HCT116 (cell line): ENCODE data around the gene LRIG3. TPM values are rescaled to one million over a fixed set of nuclear protein-coding genes. Genes with fewer than 3 reads are reported as not detected.

Experiments
- ATAC-seq: fragments of 200-7000 bp; cut with Tn5 transposase; 2 replicates; pipeline ENCODE4 v1.9.1; 2020; ENCODE audit warnings: mild to moderate bottlenecking, moderate library complexity
- BruUV-seq: library from RNA; stranded (reverse); fragments of 400-500 nt; replicated peaks from 2 replicates; lab custom pipeline; 2021; lab: Mats Ljungman, UMichigan
- CTCF ChIA-PET: fragments of 300-600 bp; sonication (Branson Sonifier 250); formaldehyde crosslinking; loops from one replicate; lab custom pipeline; 2021; ENCODE audit warnings: antibody characterized with exemption; lab: Charles Lee
- POLR2A ChIA-PET: fragments of 300-600, 350-600 bp; sonication (Branson Sonifier 250); formaldehyde crosslinking; loops from one replicate; lab custom pipeline; 2021; ENCODE audit warnings: antibody characterized with exemption; lab: Charles Lee
- RAD21 ChIA-PET, 2 experiments: fragments of 300-600 bp; sonication (Branson Sonifier 250); formaldehyde crosslinking; loops; one replicate each; lab custom pipeline; 2023; ENCODE audit warnings: low total read pairs in 2 of 2; ENCODE audit not compliant: uncharacterized antibody in 2 of 2, unreplicated experiment in 2 of 2, low non-redundant PET in 1 of 2; lab: Charles Lee
- DNase-seq: peaks from one replicate; pipeline ENCODE4 v3.0.0-alpha.2; 2010; ENCODE audit warnings: low read depth, low spot score
- H2AFZ ChIP-seq: fragments of 200-600 bp; shearing (Covaris generic), sonication (generic); 2 replicates; pipeline ENCODE4 v1.6.1; 2017; ENCODE audit warnings: low read depth, mixed run types, mixed read lengths, antibody characterized with exemption, low read length; ENCODE audit not compliant: poor library complexity, severe bottlenecking
- H3K27ac ChIP-seq: 2 replicates; pipeline ENCODE4 v1.5.1; 2012; ENCODE audit warnings: low read depth, low read length
- H3K27me3 ChIP-seq: fragments of 200-600 bp; sonication (generic); 2 replicates; pipeline ENCODE4 v1.6.1; 2016; ENCODE audit warnings: mixed run types, low read length, mixed read lengths; ENCODE audit not compliant: insufficient read depth
- H3K36me3 ChIP-seq, 2 experiments: fragments of 200-500 bp in 1 of 2; fragments of 200-600 bp in 1 of 2; sonication (Bioruptor generic) in 1 of 2; sonication (generic) in 1 of 2; 2 replicates each; pipeline versions ENCODE4 v1.5.1 to v1.6.1; 2014 to 2016; ENCODE audit warnings: low read length in 2 of 2, inconsistent platforms in 1 of 2, mixed read lengths in 1 of 2, mixed run types in 1 of 2; ENCODE audit not compliant: insufficient read depth in 2 of 2, control insufficient read depth in 1 of 2
- H3K4me1 ChIP-seq, 2 experiments: fragments of 200-600 bp in 1 of 2; sonication (generic) in 1 of 2; 2 replicates each; pipeline versions ENCODE4 v1.5.1 to v1.6.1; 2012 to 2017; ENCODE audit warnings: low read length in 2 of 2, inconsistent platforms in 1 of 2, mild to moderate bottlenecking in 1 of 2, mixed read lengths in 1 of 2, mixed run types in 1 of 2, moderate library complexity in 1 of 2; ENCODE audit not compliant: insufficient read depth in 2 of 2, control insufficient read depth in 1 of 2
- H3K4me2 ChIP-seq: fragments of 200-600 bp; sonication (generic); 2 replicates; pipeline ENCODE4 v1.6.1; 2017; ENCODE audit warnings: mixed run types, low read length, mixed read lengths
- H3K4me3 ChIP-seq, 2 experiments: fragments of 200-600 bp in 1 of 2; sonication (generic) in 1 of 2; replicated peaks in 1 of 2; 2 replicates each; pipeline ENCODE4 v1.5.1; 2011 to 2016; ENCODE audit warnings: low read length in 2 of 2, control low read depth in 1 of 2, low read depth in 1 of 2, mild to moderate bottlenecking in 1 of 2, mixed read lengths in 1 of 2, mixed run types in 1 of 2
- H3K79me2 ChIP-seq: fragments of 200-600 bp; sonication (generic); 2 replicates; pipeline ENCODE4 v1.6.1; 2017; ENCODE audit warnings: mild to moderate bottlenecking, mixed run types, low read length, moderate library complexity, mixed read lengths; ENCODE audit not compliant: insufficient read depth
- H3K9ac ChIP-seq: fragments of 200-600 bp; sonication (generic); 2 replicates; pipeline ENCODE4 v1.6.1; 2016; ENCODE audit warnings: low read length, mixed read lengths
- H3K9me2 ChIP-seq: fragments of 200-600 bp; sonication (generic), shearing (Covaris generic); 2 replicates; pipeline ENCODE4 v1.6.1; 2017; ENCODE audit warnings: mixed run types, mild to moderate bottlenecking, moderate library complexity; ENCODE audit not compliant: insufficient read depth
- H3K9me3 ChIP-seq, 2 experiments: fragments of 200-500 bp in 1 of 2; fragments of 200-600 bp in 1 of 2; sonication (Bioruptor generic) in 1 of 2; sonication (generic) in 1 of 2; 2 replicates each; pipeline ENCODE4 v1.6.1; 2014 to 2017; ENCODE audit warnings: low read length in 2 of 2, mixed read lengths in 2 of 2, inconsistent platforms in 1 of 2, low read depth in 1 of 2, mild to moderate bottlenecking in 1 of 2, mixed run types in 1 of 2, moderate library complexity in 1 of 2; ENCODE audit not compliant: control insufficient read depth in 1 of 2, insufficient read depth in 1 of 2
- H4K20me1 ChIP-seq: fragments of 200-600 bp; sonication (generic), shearing (Covaris generic); 2 replicates; pipeline ENCODE4 v1.6.1; 2017; ENCODE audit warnings: mixed run types, mild to moderate bottlenecking, moderate library complexity; ENCODE audit not compliant: insufficient read depth
- ATF3 ChIP-seq: IDR thresholded peaks from 2 replicates; pipeline ENCODE4 v1.6.1; 2012
- CBX3 ChIP-seq: IDR thresholded peaks from 2 replicates; pipeline ENCODE4 v1.6.1; 2012; ENCODE audit warnings: low read depth
- CEBPB ChIP-seq: IDR thresholded peaks from 2 replicates; pipeline ENCODE4 v1.6.1; 2012; ENCODE audit warnings: low read depth
- CTCF ChIP-seq, 3 experiments: fragments of 200-600 bp in 1 of 3; sonication (generic) in 1 of 3; IDR thresholded peaks in 2 of 3; conservative IDR thresholded peaks in 1 of 3; 2 replicates each; pipeline ENCODE4 v1.5.1; 2012 to 2017; ENCODE audit warnings: low read depth in 2 of 3, low read length in 2 of 3, antibody characterized with exemption in 1 of 3, borderline replicate concordance in 1 of 3, control low read depth in 1 of 3, mild to moderate bottlenecking in 1 of 3, mixed read lengths in 1 of 3, mixed run types in 1 of 3, moderate library complexity in 1 of 3; ENCODE audit not compliant: insufficient read depth in 1 of 3
- EGR1 ChIP-seq: IDR thresholded peaks from 2 replicates; pipeline ENCODE4 v1.6.1; 2012; ENCODE audit warnings: low read depth
- EZH2 ChIP-seq: fragments of 200-600 bp; sonication (generic); IDR thresholded peaks from 2 replicates; pipeline ENCODE4 v1.6.1; 2017; ENCODE audit warnings: antibody characterized with exemption, mixed run types
- EZH2phosphoT487 ChIP-seq: fragments of 200-600 bp; IDR thresholded peaks from 2 replicates; pipeline ENCODE4 v1.6.1; 2018; ENCODE audit warnings: antibody characterized with exemption, borderline replicate concordance
- FOSL1 ChIP-seq: IDR thresholded peaks from 2 replicates; pipeline ENCODE4 v1.6.1; 2012; ENCODE audit warnings: low read depth
- JUND ChIP-seq: IDR thresholded peaks from 2 replicates; pipeline ENCODE4 v1.6.1; 2012
- MAX ChIP-seq: IDR thresholded peaks from 2 replicates; pipeline ENCODE4 v1.6.1; 2012
- POLR2A ChIP-seq: IDR thresholded peaks from 2 replicates; pipeline ENCODE4 v1.7.0; 2011; ENCODE audit warnings: borderline replicate concordance; ENCODE audit not compliant: insufficient read depth, insufficient read length; ENCODE audit errors: extremely low read depth
- POLR2AphosphoS5 ChIP-seq: IDR thresholded peaks from 2 replicates; pipeline ENCODE4 v1.6.1; 2011; ENCODE audit warnings: mild to moderate bottlenecking, low read depth, low read length, moderate library complexity
- RAD21 ChIP-seq: IDR thresholded peaks from 2 replicates; pipeline ENCODE4 v1.6.1; 2012; ENCODE audit warnings: low read depth, mild to moderate bottlenecking
- REST ChIP-seq: IDR thresholded peaks from 2 replicates; pipeline ENCODE4 v1.6.1; 2012; ENCODE audit warnings: low read depth
- SP1 ChIP-seq: IDR thresholded peaks from 2 replicates; pipeline ENCODE4 v1.6.1; 2012; ENCODE audit warnings: low read depth
- SRF ChIP-seq: IDR thresholded peaks from 2 replicates; pipeline ENCODE4 v1.6.1; 2012; ENCODE audit warnings: low read depth
- TCF7L2 ChIP-seq: IDR thresholded peaks from 2 replicates; pipeline ENCODE4 v1.7.0; 2011; ENCODE audit warnings: borderline replicate concordance, inconsistent platforms; ENCODE audit not compliant: insufficient read depth, insufficient read length; ENCODE audit errors: extremely low read depth
- YY1 ChIP-seq: IDR thresholded peaks from 2 replicates; pipeline ENCODE4 v1.6.1; 2011; ENCODE audit warnings: low read length, low read depth, moderate library complexity, mild to moderate bottlenecking; ENCODE audit not compliant: insufficient replicate concordance; ENCODE audit errors: extremely low read depth
- ZBTB33 ChIP-seq: IDR thresholded peaks from 2 replicates; pipeline ENCODE4 v1.6.1; 2011; ENCODE audit warnings: mild to moderate bottlenecking, low read length, moderate library complexity; ENCODE audit not compliant: insufficient replicate concordance; ENCODE audit errors: extremely low read depth
- ZNF274 ChIP-seq: fragments of 200-500 bp; sonication (Bioruptor generic); IDR thresholded peaks from 2 replicates; pipeline ENCODE4 v1.6.1; 2014; ENCODE audit warnings: mild to moderate bottlenecking, low read depth, low read length, inconsistent platforms
- intact Hi-C: fragments of 100-400 bp; cut with micrococcal nuclease; formaldehyde crosslinking; loops from 2 replicates; pipeline ENCODE4 v1.10.0; 2022
- total RNA-seq: library from RNA; stranded (reverse); gene quantifications from one replicate; pipeline ENCODE4 v1.2.1, GENCODE V29; 2021; ENCODE audit not compliant: unreplicated experiment

LRIG3 gene
- total RNA-seq, 1 experiment from 2014 or later = 11.1 TPM

- no peaks in the 10 kb centered on the region for H3K4me1 ChIP-seq
- H4K20me1 ChIP-seq = no peaks in the 10 kb centered on the region
- TF ChIP-seq POLR2A (no peak), TCF7L2 (no peak), CBX3 (no peak), ATF3 (no peak), JUND (no peak), YY1 (no peak), CEBPB (no peak), ZNF274 (no peak), MAX (no peak), SRF (no peak), EZH2phosphoT487 (no peak), SP1 (no peak), EGR1 (no peak), POLR2AphosphoS5 (no peak), EZH2 (no peak), FOSL1 (no peak), RAD21 (no peak), ZBTB33 (no peak), REST (no peak), CTCF (IDR thresholded peaks at IDR 0.05 in 2 of 3, conservative IDR thresholded peaks at IDR 0.05 in 1 of 3; ENCODE audit: borderline replicate concordance in 1 of 3, insufficient read depth in 1 of 3, low read depth in 2 of 3, low read length in 2 of 3) (no peak)
- DNase-seq = no peak
- POLR2A ChIA-PET = no interaction called here
- H3K9me2 ChIP-seq = no peaks in the 10 kb centered on the region
- H3K4me3 ChIP-seq = no peak overlapping the region
- H3K4me2 ChIP-seq = no peak overlapping the region
- no TSS peak for BruUV-seq
- H2AFZ ChIP-seq = no peak overlapping the region
- H3K27me3 ChIP-seq = no peaks in the 10 kb centered on the region
- H3K36me3 ChIP-seq = peaks cover 7 to 35% of the 10 kb centered on the region in 2 experiments; a peak in 3 of 4 replicates
- CTCF ChIA-PET = no interaction called here
- no peak overlapping the region for H3K9ac ChIP-seq
- no peaks in the 10 kb centered on the region for H3K9me3 ChIP-seq
- no peaks in the 10 kb centered on the region for H3K79me2 ChIP-seq
- ATAC-seq = no peak
- no peak overlapping the region for H3K27ac ChIP-seq
- intact Hi-C loops = no loop called here
- RAD21 ChIA-PET = no interaction called here
These were observed 46.8 kb downstream of the LRIG3 start for GRCh38 chr12:58873496-58873895.
